ENCODE results near the gene PACRG.

DNA sequence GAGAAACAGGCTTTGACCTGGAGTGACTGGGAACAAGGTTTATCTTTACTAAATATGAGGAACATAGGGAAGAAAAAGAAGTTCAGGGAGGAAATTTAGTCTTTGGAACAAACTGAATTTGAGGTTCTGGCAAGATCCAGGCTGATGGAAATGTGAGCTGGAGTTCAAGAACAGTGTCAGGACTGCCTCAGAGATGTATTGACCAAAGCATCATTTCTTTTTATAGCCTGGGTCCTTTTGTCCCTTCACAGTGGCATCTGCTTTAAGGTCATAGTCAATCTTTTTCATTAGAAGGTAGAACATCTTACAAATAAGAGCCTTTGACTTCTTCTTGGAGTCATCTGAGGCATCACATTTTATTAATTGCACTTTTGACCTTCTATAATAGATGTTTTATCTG, 360.2 kb downstream of the PACRG start:
- TF ChIP-seq MAX (IDR thresholded peaks at IDR 0.05) (no peak), REST (IDR thresholded peaks at IDR 0.05) (no peak), JUND (IDR thresholded peaks at IDR 0.05) (no peak), TAF1 (conservative IDR thresholded peaks at IDR 0.05) (no peak), NR2F2 (IDR thresholded peaks at IDR 0.05) (no peak), FOXA1 (IDR thresholded peaks at IDR 0.05) (no peak), HNF4G (IDR thresholded peaks at IDR 0.05) (no peak), EGR1 (IDR thresholded peaks at IDR 0.05; ENCODE audit: low read depth in 2 of 2) (no peak)
- TF ChIP-seq, protein P1, sequence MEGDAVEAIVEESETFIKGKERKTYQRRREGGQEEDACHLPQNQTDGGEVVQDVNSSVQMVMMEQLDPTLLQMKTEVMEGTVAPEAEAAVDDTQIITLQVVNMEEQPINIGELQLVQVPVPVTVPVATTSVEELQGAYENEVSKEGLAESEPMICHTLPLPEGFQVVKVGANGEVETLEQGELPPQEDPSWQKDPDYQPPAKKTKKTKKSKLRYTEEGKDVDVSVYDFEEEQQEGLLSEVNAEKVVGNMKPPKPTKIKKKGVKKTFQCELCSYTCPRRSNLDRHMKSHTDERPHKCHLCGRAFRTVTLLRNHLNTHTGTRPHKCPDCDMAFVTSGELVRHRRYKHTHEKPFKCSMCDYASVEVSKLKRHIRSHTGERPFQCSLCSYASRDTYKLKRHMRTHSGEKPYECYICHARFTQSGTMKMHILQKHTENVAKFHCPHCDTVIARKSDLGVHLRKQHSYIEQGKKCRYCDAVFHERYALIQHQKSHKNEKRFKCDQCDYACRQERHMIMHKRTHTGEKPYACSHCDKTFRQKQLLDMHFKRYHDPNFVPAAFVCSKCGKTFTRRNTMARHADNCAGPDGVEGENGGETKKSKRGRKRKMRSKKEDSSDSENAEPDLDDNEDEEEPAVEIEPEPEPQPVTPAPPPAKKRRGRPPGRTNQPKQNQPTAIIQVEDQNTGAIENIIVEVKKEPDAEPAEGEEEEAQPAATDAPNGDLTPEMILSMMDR (IDR thresholded peaks at IDR 0.05; ENCODE audit: low read depth, low read length, missing input control): no peak
- TF ChIP-seq, protein P2, sequence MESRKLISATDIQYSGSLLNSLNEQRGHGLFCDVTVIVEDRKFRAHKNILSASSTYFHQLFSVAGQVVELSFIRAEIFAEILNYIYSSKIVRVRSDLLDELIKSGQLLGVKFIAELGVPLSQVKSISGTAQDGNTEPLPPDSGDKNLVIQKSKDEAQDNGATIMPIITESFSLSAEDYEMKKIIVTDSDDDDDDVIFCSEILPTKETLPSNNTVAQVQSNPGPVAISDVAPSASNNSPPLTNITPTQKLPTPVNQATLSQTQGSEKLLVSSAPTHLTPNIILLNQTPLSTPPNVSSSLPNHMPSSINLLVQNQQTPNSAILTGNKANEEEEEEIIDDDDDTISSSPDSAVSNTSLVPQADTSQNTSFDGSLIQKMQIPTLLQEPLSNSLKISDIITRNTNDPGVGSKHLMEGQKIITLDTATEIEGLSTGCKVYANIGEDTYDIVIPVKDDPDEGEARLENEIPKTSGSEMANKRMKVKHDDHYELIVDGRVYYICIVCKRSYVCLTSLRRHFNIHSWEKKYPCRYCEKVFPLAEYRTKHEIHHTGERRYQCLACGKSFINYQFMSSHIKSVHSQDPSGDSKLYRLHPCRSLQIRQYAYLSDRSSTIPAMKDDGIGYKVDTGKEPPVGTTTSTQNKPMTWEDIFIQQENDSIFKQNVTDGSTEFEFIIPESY (IDR thresholded peaks at IDR 0.05): no peak
